ENCODE results near the gene SERPINA1.

DNA sequence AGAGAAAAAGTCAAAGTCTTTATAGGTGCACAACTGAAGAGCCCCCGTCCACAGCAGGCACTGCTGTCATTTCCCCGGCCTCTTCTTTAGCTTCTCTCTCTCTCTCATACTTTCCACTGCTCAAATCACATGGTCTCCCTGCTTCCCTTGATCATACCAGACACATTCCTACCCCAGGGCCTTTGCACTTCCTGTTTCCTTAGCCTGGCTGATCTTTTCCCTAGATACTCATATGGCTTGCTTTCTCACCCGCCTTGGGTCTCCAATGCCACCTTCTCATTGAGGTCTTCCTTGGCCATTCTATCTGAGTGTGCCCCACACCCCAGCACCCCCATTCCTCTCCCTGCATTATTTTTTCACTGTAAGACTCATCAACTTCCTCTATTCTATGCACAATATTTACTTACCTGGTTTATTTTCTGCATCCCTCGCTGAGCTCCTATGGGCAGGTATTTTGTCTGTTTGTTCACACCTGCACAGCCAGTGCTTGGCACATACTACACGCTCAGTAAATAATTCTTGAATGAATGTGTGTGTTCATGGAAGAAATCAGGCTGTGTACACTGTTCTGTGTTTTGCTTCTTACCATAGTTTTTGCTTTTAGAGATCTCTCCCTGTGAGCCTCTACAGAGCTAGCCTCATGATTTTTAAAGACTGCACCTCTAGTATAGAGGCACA is 31.9 kb downstream of the SERPINA1 start:
- TF ChIP-seq, protein P1, sequence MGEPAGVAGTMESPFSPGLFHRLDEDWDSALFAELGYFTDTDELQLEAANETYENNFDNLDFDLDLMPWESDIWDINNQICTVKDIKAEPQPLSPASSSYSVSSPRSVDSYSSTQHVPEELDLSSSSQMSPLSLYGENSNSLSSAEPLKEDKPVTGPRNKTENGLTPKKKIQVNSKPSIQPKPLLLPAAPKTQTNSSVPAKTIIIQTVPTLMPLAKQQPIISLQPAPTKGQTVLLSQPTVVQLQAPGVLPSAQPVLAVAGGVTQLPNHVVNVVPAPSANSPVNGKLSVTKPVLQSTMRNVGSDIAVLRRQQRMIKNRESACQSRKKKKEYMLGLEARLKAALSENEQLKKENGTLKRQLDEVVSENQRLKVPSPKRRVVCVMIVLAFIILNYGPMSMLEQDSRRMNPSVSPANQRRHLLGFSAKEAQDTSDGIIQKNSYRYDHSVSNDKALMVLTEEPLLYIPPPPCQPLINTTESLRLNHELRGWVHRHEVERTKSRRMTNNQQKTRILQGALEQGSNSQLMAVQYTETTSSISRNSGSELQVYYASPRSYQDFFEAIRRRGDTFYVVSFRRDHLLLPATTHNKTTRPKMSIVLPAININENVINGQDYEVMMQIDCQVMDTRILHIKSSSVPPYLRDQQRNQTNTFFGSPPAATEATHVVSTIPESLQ (CRISPR knock-in tag; IDR thresholded peaks at IDR 0.05) = no peak
- no peak for TF ChIP-seq ELF4 (CRISPR knock-in tag; IDR thresholded peaks at IDR 0.05; ENCODE audit: low read depth)
- no peak for TF ChIP-seq HMGA2 (CRISPR knock-in tag; IDR thresholded peaks at IDR 0.05)
